ENCODE data around the gene MINDY1. TPM values are rescaled to one million over a fixed set of nuclear protein-coding genes. Genes with fewer than 3 reads are reported as not detected.

The MINDY1 gene
- total RNA-seq, 2 donors from 2014 or later: 16.9 to 28.3 TPM

DNA sequence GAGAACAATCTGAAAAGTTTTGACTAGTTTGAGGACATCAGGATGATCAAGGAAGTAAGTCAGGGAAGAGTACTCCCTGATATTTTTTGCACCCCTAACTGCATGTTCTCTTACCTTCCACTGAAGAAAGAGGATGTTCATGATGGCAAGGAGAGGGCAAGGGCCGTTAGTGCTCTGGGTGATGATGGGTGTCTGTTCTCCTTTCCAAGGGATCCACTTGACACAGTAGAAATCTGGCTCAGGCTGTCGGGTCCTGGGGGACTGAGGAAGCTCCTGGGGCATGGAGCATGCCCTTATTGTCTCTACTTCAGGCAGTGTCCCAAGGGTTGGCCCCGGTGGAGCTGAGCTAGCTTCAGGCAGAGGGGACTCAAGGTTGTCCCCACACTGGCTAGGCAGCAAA lies 4.7 kb downstream of the MINDY1 start:
- Histone ChIP-seq H3K4me3 (no peak overlapping the region), H3K36me3 (peaks cover 24% of the 10 kb centered on the region), H3K27me3 (replicated peaks; ENCODE audit: insufficient read depth) (no peaks in the 10 kb centered on the region), H3K4me1 (ENCODE audit: control insufficient read depth in 1 of 2, low read depth in 2 of 2) (peaks cover 29 to 39% of the 10 kb centered on the region in 2 donors), H3K27ac (no peak overlapping the region), H3K9me3 (no peaks in the 10 kb centered on the region)
- no peak for ATAC-seq (ENCODE audit: insufficient number of reproducible peaks, low FRiP score, low read depth)
- DNase-seq (ENCODE audit: low spot score): no peak
- TF ChIP-seq, protein P1, sequence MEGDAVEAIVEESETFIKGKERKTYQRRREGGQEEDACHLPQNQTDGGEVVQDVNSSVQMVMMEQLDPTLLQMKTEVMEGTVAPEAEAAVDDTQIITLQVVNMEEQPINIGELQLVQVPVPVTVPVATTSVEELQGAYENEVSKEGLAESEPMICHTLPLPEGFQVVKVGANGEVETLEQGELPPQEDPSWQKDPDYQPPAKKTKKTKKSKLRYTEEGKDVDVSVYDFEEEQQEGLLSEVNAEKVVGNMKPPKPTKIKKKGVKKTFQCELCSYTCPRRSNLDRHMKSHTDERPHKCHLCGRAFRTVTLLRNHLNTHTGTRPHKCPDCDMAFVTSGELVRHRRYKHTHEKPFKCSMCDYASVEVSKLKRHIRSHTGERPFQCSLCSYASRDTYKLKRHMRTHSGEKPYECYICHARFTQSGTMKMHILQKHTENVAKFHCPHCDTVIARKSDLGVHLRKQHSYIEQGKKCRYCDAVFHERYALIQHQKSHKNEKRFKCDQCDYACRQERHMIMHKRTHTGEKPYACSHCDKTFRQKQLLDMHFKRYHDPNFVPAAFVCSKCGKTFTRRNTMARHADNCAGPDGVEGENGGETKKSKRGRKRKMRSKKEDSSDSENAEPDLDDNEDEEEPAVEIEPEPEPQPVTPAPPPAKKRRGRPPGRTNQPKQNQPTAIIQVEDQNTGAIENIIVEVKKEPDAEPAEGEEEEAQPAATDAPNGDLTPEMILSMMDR (IDR thresholded peaks at IDR 0.05): no peak

DNA sequence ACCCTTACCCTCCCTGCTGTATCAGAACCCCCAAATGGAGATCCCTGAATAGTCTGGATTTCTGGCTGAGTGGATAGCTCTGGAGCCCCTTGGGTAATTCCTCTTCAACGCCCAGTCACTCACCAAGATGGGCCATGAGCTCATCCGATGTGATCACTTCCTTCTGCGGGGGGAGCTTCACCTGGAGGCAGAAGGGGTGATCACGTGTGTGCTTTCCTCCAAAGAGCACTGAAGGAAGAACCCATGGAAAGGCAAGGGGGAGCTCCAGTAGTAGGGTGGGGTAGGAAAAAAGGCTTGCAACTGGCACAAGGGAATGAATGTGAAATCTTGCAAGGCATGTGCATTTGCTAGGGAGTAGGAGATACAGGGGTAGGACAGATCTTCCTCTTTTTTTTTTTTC lies 5.1 kb downstream of the MINDY1 start:
- no peak overlapping the region for H3K4me3 ChIP-seq
- peaks cover 28% of the 10 kb centered on the region for H3K36me3 ChIP-seq
- H3K4me1 ChIP-seq (ENCODE audit: control insufficient read depth in 1 of 2, low read depth in 2 of 2): peaks cover 27 to 36% of the 10 kb centered on the region in 2 donors
- no peaks in the 10 kb centered on the region for H3K9me3 ChIP-seq
- ATAC-seq (ENCODE audit: insufficient number of reproducible peaks, low FRiP score, low read depth): no peak
- TF ChIP-seq, protein P1 (IDR thresholded peaks at IDR 0.05): no peak
- H3K27ac ChIP-seq: no peak overlapping the region
- DNase-seq (ENCODE audit: low spot score): no peak
- H3K27me3 ChIP-seq (replicated peaks; ENCODE audit: insufficient read depth): no peaks in the 10 kb centered on the region

DNA sequence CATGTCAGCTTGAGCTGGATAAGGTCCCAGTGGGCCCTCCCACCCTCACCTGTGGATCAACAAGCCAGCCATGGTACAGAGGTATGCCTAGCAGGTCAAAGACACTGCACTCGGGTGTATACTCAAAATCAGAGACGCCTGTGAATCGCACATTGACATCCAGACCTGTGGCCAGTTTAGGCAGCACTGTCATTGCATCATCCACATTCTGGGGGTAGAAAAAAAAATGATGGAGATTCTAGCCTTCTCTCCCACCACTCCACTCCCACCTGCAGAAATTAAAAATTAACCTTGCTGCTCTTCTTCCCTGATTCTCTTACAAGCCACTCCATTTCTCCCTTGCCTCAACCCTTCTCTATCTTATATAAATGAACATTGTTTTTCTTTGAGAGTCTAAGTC lies 6.3 kb downstream of the MINDY1 start:
- DNase-seq (ENCODE audit: low spot score) (no peak), ATAC-seq (ENCODE audit: insufficient number of reproducible peaks, low FRiP score, low read depth) (no peak)
- Histone ChIP-seq H3K27me3 (replicated peaks; ENCODE audit: insufficient read depth) (no peaks in the 10 kb centered on the region), H3K4me3 (no peak overlapping the region), H3K27ac (no peak overlapping the region), H3K4me1 (ENCODE audit: control insufficient read depth in 1 of 2, low read depth in 2 of 2) (peaks cover 26 to 33% of the 10 kb centered on the region in 2 donors), H3K36me3 (peaks cover 30% of the 10 kb centered on the region), H3K9me3 (no peaks in the 10 kb centered on the region)
- TF ChIP-seq, protein P1 (IDR thresholded peaks at IDR 0.05): no peak

DNA sequence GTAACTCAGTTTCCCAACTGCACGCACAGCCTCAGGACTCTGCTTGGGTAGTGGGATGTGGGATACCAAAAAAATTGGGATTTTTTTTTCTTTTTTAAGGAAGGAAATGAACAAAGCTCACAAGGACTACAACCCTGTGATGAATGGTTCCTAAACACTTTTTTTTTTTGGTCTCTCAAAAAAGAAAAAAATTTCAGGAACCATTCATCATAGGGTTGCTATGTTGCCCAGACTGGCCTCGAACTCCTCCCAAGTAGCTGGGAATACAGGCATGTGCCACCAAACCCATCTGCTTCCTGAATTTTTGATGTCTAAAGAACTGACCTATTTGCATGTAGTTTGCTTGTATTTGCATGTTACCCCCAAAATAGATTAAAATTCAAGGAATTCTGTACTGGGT lies 6.8 kb downstream of the MINDY1 start:
- TF ChIP-seq, protein P1 (IDR thresholded peaks at IDR 0.05): no peak
- H3K27ac ChIP-seq: no peak overlapping the region
- peaks cover 22 to 28% of the 10 kb centered on the region in 2 donors for H3K4me1 ChIP-seq (ENCODE audit: control insufficient read depth in 1 of 2, low read depth in 2 of 2)
- no peaks in the 10 kb centered on the region for H3K27me3 ChIP-seq (replicated peaks; ENCODE audit: insufficient read depth)
- DNase-seq (ENCODE audit: low spot score): no peak
- ATAC-seq (ENCODE audit: insufficient number of reproducible peaks, low FRiP score, low read depth): no peak
- peaks cover 30% of the 10 kb centered on the region for H3K36me3 ChIP-seq
- H3K4me3 ChIP-seq: no peak overlapping the region
- no peaks in the 10 kb centered on the region for H3K9me3 ChIP-seq

DNA sequence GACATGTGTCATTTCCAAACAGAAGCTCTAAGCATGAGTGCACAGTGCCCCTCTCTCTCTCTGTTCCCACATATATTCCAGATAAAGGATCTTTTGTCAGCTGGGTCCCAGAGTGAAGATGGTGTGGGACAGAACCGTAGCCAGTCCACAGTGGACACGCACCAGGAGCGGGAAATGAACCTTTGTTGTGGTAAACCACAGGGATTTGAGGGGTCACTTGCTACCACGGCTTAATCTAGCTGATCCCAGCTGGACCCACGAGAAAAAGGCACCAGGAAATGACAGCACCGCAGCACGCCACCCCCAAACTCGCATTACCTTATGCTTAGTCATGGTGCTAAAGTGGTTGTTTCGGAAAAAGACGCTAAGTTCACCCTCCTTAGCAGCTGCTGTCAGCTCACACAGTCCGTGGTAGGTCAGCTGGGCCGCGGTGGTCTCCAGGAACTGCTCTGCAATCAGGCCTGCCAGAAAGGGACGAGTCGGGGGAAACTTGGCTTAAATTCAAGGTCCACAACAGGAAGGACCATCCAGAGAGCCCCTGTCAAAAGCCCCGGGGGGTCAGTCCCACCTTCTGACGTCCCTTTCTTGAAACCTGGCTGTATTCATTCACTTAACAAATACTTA lies 7.5 kb downstream of the MINDY1 start:
- Histone ChIP-seq H3K4me1 (ENCODE audit: control insufficient read depth in 1 of 2, low read depth in 2 of 2) (peaks cover 17 to 21% of the 10 kb centered on the region in 2 donors), H3K27me3 (replicated peaks; ENCODE audit: insufficient read depth) (no peaks in the 10 kb centered on the region), H3K4me3 (no peak overlapping the region), H3K9me3 (no peaks in the 10 kb centered on the region), H3K36me3 (peaks cover 30% of the 10 kb centered on the region), H3K27ac (no peak overlapping the region)
- DNase-seq (ENCODE audit: low spot score): no peak
- ATAC-seq (ENCODE audit: insufficient number of reproducible peaks, low FRiP score, low read depth): no peak
- TF ChIP-seq, protein P1 (IDR thresholded peaks at IDR 0.05): no peak

All from thoracic aorta (tissue), 2 donors.